Stimulated activated CD4-positive, alpha-beta T cell treated with anti-CD3 and anti-CD28 coated beads, Interleukin-4, amount 100 ng/mL, for 4 hours (primary cell): ENCODE measurements around the gene SLC5A8.
"Not testable (repeated sequence)": the region's sequence is repeated elsewhere in the genome, so short reads cannot be mapped to it uniquely, and the experiment has no call there.

Experiments used
- DNase-seq, 2 experiments: peaks; one replicate each; pipeline ENCODE4 v3.0.0-alpha.2; 2020

Gene SLC5A8

GRCh38 chr12:101166866-101167265 is 43.2 kb downstream of the SLC5A8 start:
- no peak for DNase-seq

- DNase-seq, result no peak
These were observed 44.7 kb downstream of the SLC5A8 start for GRCh38 chr12:101165319-101165718.

- not testable (repeated sequence) for DNase-seq
These were observed 64.1 kb downstream of the SLC5A8 start for GRCh38 chr12:101145777-101146431.

GRCh38 chr12:101127521-101128219 is 82.4 kb downstream of the SLC5A8 start:
- DNase-seq, result no peak

- DNase-seq, result no peak
These were observed 92.2 kb downstream of the SLC5A8 start for GRCh38 chr12:101117842-101118241.

GRCh38 chr12:101116911-101117310 is 93.1 kb downstream of the SLC5A8 start:
- no peak for DNase-seq

GRCh38 chr12:101115326-101115725 is 94.7 kb downstream of the SLC5A8 start:
- no peak for DNase-seq

- DNase-seq, result no peak
These were observed 98.6 kb downstream of the SLC5A8 start for GRCh38 chr12:101111441-101111840.

- DNase-seq, result no peak
These were observed 99.2 kb downstream of the SLC5A8 start for GRCh38 chr12:101110866-101111265.

GRCh38 chr12:101108130-101108529 is 101.9 kb downstream of the SLC5A8 start:
- no peak for DNase-seq

- no peak for DNase-seq
These were observed 102.8 kb downstream of the SLC5A8 start for GRCh38 chr12:101107032-101107763.
